Activated naive CD8-positive, alpha-beta T cell treated with anti-CD3 and anti-CD28 coated beads, Interleukin-2, amount 10 ng/mL, durations not matched to agents 7 days and 5 days (primary cell): ENCODE measurements around the gene ZFYVE28. TPM values are rescaled to one million over a fixed set of nuclear protein-coding genes. Genes with fewer than 3 reads are reported as not detected.
A peak's percentile ranks its signal among the peaks of the same experiment; 100 is the strongest.
"Not testable (repeated sequence)": the region's sequence is repeated elsewhere in the genome, so short reads cannot be mapped to it uniquely, and the experiment has no call there.

ENCODE experiments used
- ATAC-seq: fragments of 150-1000 bp; cut with Tn5 transposase; one replicate; pipeline ENCODE4 v1.10.0; 2021; ENCODE audit warnings: low read depth, moderate library complexity
- POLR2A ChIA-PET: fragments of 350-600 bp; sonication (Branson Sonifier 250); formaldehyde crosslinking; loops from one replicate; lab custom pipeline; 2021; ENCODE audit warnings: antibody characterized with exemption; lab: Charles Lee
- DNase-seq: peaks from one replicate; pipeline ENCODE4 v3.0.0; 2021
- H3K27ac Mint-ChIP-seq: one replicate; pipeline ENCODE4 v1.8.0; 2022; ENCODE audit warnings: mild to moderate bottlenecking, mixed read lengths
- H3K27me3 Mint-ChIP-seq: one replicate; pipeline ENCODE4 v1.8.0; 2022; ENCODE audit warnings: mild to moderate bottlenecking, moderate library complexity, mixed read lengths
- H3K36me3 Mint-ChIP-seq: one replicate; pipeline ENCODE4 v1.8.0; 2021; ENCODE audit warnings: mild to moderate bottlenecking, mixed read lengths
- H3K4me1 Mint-ChIP-seq: one replicate; pipeline ENCODE4 v1.8.0; 2021; ENCODE audit warnings: mixed read lengths
- H3K4me3 Mint-ChIP-seq: one replicate; pipeline ENCODE4 v1.8.0; 2022; ENCODE audit warnings: mild to moderate bottlenecking, moderate library complexity, mixed read lengths
- H3K9me3 Mint-ChIP-seq: one replicate; pipeline ENCODE4 v1.8.0; 2021; ENCODE audit warnings: mixed read lengths
- total RNA-seq, 2 experiments: library from RNA; stranded (reverse); gene quantifications; one replicate each; pipeline ENCODE4 v1.2.3, GENCODE V29; 2021

ZFYVE28 gene
- total RNA-seq, 2 experiments from 2014 or later = 16.1 to 17.7 TPM

- H3K4me1 Mint-ChIP-seq = no peaks in the 10 kb centered on the region
- no peaks in the 10 kb centered on the region for H3K36me3 Mint-ChIP-seq
- POLR2A ChIA-PET = no interaction called here
- no peak overlapping the region for H3K27ac Mint-ChIP-seq
- no peak overlapping the region for H3K4me3 Mint-ChIP-seq
- ATAC-seq = no peak
- peaks cover 8% of the 10 kb centered on the region for H3K27me3 Mint-ChIP-seq
- H3K9me3 Mint-ChIP-seq = no peaks in the 10 kb centered on the region
- DNase-seq = no peak
Observed at GRCh38 chr4:2383760-2384159, 34.7 kb downstream of the ZFYVE28 start.

GRCh38 chr4:2383220-2383631 is 35.2 kb downstream of the ZFYVE28 start:
- POLR2A ChIA-PET = not testable (repeated sequence)

GRCh38 chr4:2382769-2383202 is 35.7 kb downstream of the ZFYVE28 start:
- H3K27me3 Mint-ChIP-seq = not testable (repeated sequence)
- peak overlapping the region; percentile 0 for H3K27ac Mint-ChIP-seq

More at GRCh38 chr4:2383220-2383631, 35.2 kb downstream of the ZFYVE28 start:
- not testable (repeated sequence) for H3K27me3 Mint-ChIP-seq, H3K27ac Mint-ChIP-seq, H3K4me3 Mint-ChIP-seq, H3K9me3 Mint-ChIP-seq, H3K4me1 Mint-ChIP-seq, DNase-seq, H3K36me3 Mint-ChIP-seq, ATAC-seq

GRCh38 chr4:2380589-2380988 is 37.9 kb downstream of the ZFYVE28 start:
- DNase-seq, H3K4me1 Mint-ChIP-seq, ATAC-seq, H3K9me3 Mint-ChIP-seq, H3K36me3 Mint-ChIP-seq, POLR2A ChIA-PET, H3K27me3 Mint-ChIP-seq, H3K4me3 Mint-ChIP-seq, H3K27ac Mint-ChIP-seq: not testable (repeated sequence)

More at GRCh38 chr4:2382769-2383202, 35.7 kb downstream of the ZFYVE28 start:
- ATAC-seq, H3K9me3 Mint-ChIP-seq, POLR2A ChIA-PET, DNase-seq, H3K4me3 Mint-ChIP-seq, H3K4me1 Mint-ChIP-seq, H3K36me3 Mint-ChIP-seq: not testable (repeated sequence)

- Mint-ChIP-seq H3K9me3 (peaks cover 1% of the 10 kb centered on the region), H3K36me3 (no peaks in the 10 kb centered on the region), H3K27ac (no peak overlapping the region), H3K4me3 (no peak overlapping the region), H3K4me1 (no peaks in the 10 kb centered on the region), H3K27me3 (peaks cover 14% of the 10 kb centered on the region)
- ATAC-seq (no peak), DNase-seq (no peak)
- POLR2A ChIA-PET = no interaction called here
Observed at GRCh38 chr4:2378898-2379297, 39.5 kb downstream of the ZFYVE28 start.

- POLR2A ChIA-PET = no interaction called here
- ATAC-seq (no peak), DNase-seq (no peak)
- H3K4me1 Mint-ChIP-seq = no peaks in the 10 kb centered on the region
- H3K9me3 Mint-ChIP-seq = peaks cover 1% of the 10 kb centered on the region
- no peak overlapping the region for H3K27ac Mint-ChIP-seq
- H3K4me3 Mint-ChIP-seq = no peak overlapping the region
- peaks cover 15% of the 10 kb centered on the region for H3K27me3 Mint-ChIP-seq
- no peaks in the 10 kb centered on the region for H3K36me3 Mint-ChIP-seq
Observed at GRCh38 chr4:2378401-2378800, 40.0 kb downstream of the ZFYVE28 start.

- no peak for ATAC-seq
Observed at GRCh38 chr4:2377241-2377640, 41.2 kb downstream of the ZFYVE28 start.

GRCh38 chr4:2375427-2375826 is 43.0 kb downstream of the ZFYVE28 start:
- POLR2A ChIA-PET = no interaction called here
- H3K27ac Mint-ChIP-seq = no peak overlapping the region
- no peak for DNase-seq
- H3K4me3 Mint-ChIP-seq = no peak overlapping the region
- H3K4me1 Mint-ChIP-seq = no peaks in the 10 kb centered on the region
- no peak for ATAC-seq
- H3K9me3 Mint-ChIP-seq = peaks cover 1% of the 10 kb centered on the region
- no peaks in the 10 kb centered on the region for H3K36me3 Mint-ChIP-seq
- peaks cover 9% of the 10 kb centered on the region for H3K27me3 Mint-ChIP-seq

More at GRCh38 chr4:2377241-2377640, 41.2 kb downstream of the ZFYVE28 start:
- Mint-ChIP-seq H3K4me1 (no peaks in the 10 kb centered on the region), H3K36me3 (no peaks in the 10 kb centered on the region), H3K9me3 (peaks cover 1% of the 10 kb centered on the region), H3K4me3 (no peak overlapping the region), H3K27ac (no peak overlapping the region), H3K27me3 (peaks cover 15% of the 10 kb centered on the region)
- POLR2A ChIA-PET = no interaction called here
- no peak for DNase-seq

GRCh38 chr4:2373532-2373931 is 44.9 kb downstream of the ZFYVE28 start:
- ATAC-seq = no peak

GRCh38 chr4:2372488-2373030 is 45.9 kb downstream of the ZFYVE28 start:
- ATAC-seq (no peak), DNase-seq (no peak)
- Mint-ChIP-seq H3K4me3 (no peak overlapping the region), H3K27ac (no peak overlapping the region), H3K27me3 (peaks cover 8% of the 10 kb centered on the region), H3K9me3 (peaks cover 4% of the 10 kb centered on the region), H3K4me1 (no peaks in the 10 kb centered on the region), H3K36me3 (no peaks in the 10 kb centered on the region)
- POLR2A ChIA-PET = no interaction called here

More at GRCh38 chr4:2373532-2373931, 44.9 kb downstream of the ZFYVE28 start:
- no peak for DNase-seq
- no peak overlapping the region for H3K4me3 Mint-ChIP-seq
- peaks cover 4% of the 10 kb centered on the region for H3K9me3 Mint-ChIP-seq
- H3K27ac Mint-ChIP-seq = no peak overlapping the region
- POLR2A ChIA-PET = no interaction called here
- H3K4me1 Mint-ChIP-seq = no peaks in the 10 kb centered on the region
- no peaks in the 10 kb centered on the region for H3K36me3 Mint-ChIP-seq
- H3K27me3 Mint-ChIP-seq = peaks cover 8% of the 10 kb centered on the region

- Mint-ChIP-seq H3K27me3 (peaks cover 9% of the 10 kb centered on the region), H3K9me3 (peaks cover 4% of the 10 kb centered on the region), H3K27ac (no peak overlapping the region), H3K4me1 (no peaks in the 10 kb centered on the region), H3K36me3 (no peaks in the 10 kb centered on the region), H3K4me3 (no peak overlapping the region)
- DNase-seq (no peak), ATAC-seq (no peak)
- POLR2A ChIA-PET = no interaction called here
Observed at GRCh38 chr4:2371765-2372487, 46.5 kb downstream of the ZFYVE28 start.

GRCh38 chr4:2370597-2371320 is 47.7 kb downstream of the ZFYVE28 start:
- H3K36me3 Mint-ChIP-seq = no peaks in the 10 kb centered on the region
- ATAC-seq = no peak

GRCh38 chr4:2368746-2369437 is 49.6 kb downstream of the ZFYVE28 start:
- POLR2A ChIA-PET = no interaction called here

More at GRCh38 chr4:2370597-2371320, 47.7 kb downstream of the ZFYVE28 start:
- no peak for DNase-seq
- H3K4me3 Mint-ChIP-seq = no peak overlapping the region
- POLR2A ChIA-PET = no interaction called here
- no peak overlapping the region for H3K27ac Mint-ChIP-seq
- H3K27me3 Mint-ChIP-seq = peaks cover 10% of the 10 kb centered on the region
- no peaks in the 10 kb centered on the region for H3K4me1 Mint-ChIP-seq
- H3K9me3 Mint-ChIP-seq = peaks cover 3% of the 10 kb centered on the region

More at GRCh38 chr4:2368746-2369437, 49.6 kb downstream of the ZFYVE28 start:
- no peak overlapping the region for H3K27ac Mint-ChIP-seq
- H3K4me3 Mint-ChIP-seq = no peak overlapping the region
- H3K36me3 Mint-ChIP-seq = no peaks in the 10 kb centered on the region
- H3K4me1 Mint-ChIP-seq = no peaks in the 10 kb centered on the region
- peaks cover 3% of the 10 kb centered on the region for H3K9me3 Mint-ChIP-seq
- ATAC-seq = no peak
- H3K27me3 Mint-ChIP-seq = peaks cover 3% of the 10 kb centered on the region
- DNase-seq = no peak
